ENCODE data around the gene DLGAP4. TPM values are rescaled to one million over a fixed set of nuclear protein-coding genes. Genes with fewer than 3 reads are reported as not detected.

Gene DLGAP4
- total RNA-seq, 5 donors from 2014 or later (not counting 1 experiment from before 2014, with no cell fraction given) = 36.4 to 54.4 (median 43.9) TPM

- Histone ChIP-seq H3K9me3 (no peaks in the 10 kb centered on the region), H3K4me1 (ENCODE audit: control insufficient read depth in 1 of 2, extremely low read depth in 1 of 2, insufficient read depth in 2 of 2, low read length in 2 of 2) (peaks cover 0 to 7% of the 10 kb centered on the region in 2 experiments), H3K4me3 (ENCODE audit: control insufficient read depth in 1 of 2, extremely low read depth in 1 of 2, low read length in 1 of 2) (no peak overlapping the region), H3K27ac (ENCODE audit: low read length) (no peak overlapping the region), H3K27me3 (replicated peaks in 1 of 2; ENCODE audit: control insufficient read depth in 2 of 2, extremely low read depth in 1 of 2, insufficient read depth in 2 of 2, low read length in 1 of 2) (peaks cover 8 to 73% of the 10 kb centered on the region in 2 experiments), H3K36me3 (ENCODE audit: control insufficient read depth in 2 of 2, extremely low read depth in 1 of 2, insufficient read depth in 1 of 2, low read length in 1 of 2) (no peaks in the 10 kb centered on the region)
- Mint-ChIP-seq H3K36me3 (no peaks in the 10 kb centered on the region), H3K27me3 (peaks cover 60 to 78% of the 10 kb centered on the region in 2 donors), H3K4me3 (no peak overlapping the region), H3K9me3 (no peaks in the 10 kb centered on the region), H3K4me1 (peaks cover 0 to 9% (median 5%) of the 10 kb centered on the region in 3 donors), H3K27ac (no peak overlapping the region)
- CTCF ChIA-PET = no interaction called here
- DNase-seq = no peak
- 61% methylated on average over 7 of the region's 7 CpGs for WGBS (ENCODE audit: insufficient coverage)
- ATAC-seq (replicated peaks in 1 of 4) = no peak
- POLR2A ChIA-PET = no interaction called here
Observed at GRCh38 chr20:36301359-36302119, 4.6 kb upstream of the DLGAP4 start.

DNA sequence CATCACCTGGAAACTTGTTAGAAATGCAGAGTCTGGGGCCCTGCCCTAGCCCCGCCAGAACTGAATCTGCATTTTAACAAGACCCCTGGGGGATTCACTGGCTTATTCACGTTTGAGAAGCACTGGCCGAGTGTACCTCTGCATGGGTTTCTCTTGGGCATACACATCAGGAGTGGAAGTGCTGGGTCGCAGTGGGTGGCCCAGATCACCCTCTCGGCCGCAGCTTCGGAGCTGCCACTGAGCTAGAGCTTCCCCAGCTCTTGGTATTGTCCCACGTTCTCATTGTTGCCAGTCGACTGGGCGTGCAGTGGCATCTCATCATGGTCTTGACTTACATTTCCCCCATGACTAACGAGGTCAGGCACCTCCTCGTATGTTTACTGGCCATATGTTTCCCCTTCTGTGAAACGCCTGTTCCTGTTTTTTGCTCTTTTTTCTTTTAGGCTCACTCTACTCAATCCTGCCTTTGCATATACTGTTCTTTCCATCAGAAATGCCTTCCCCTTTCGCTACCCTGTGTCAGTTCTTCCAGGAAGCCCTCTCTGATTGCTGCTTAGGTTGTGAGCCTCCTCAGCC, 3.0 kb upstream of the DLGAP4 start:
- Histone ChIP-seq H3K36me3 (ENCODE audit: control insufficient read depth in 2 of 2, extremely low read depth in 1 of 2, insufficient read depth in 1 of 2, low read length in 1 of 2) (no peaks in the 10 kb centered on the region), H3K9me3 (no peaks in the 10 kb centered on the region), H3K4me3 (ENCODE audit: control insufficient read depth in 1 of 2, extremely low read depth in 1 of 2, low read length in 1 of 2) (no peak overlapping the region), H3K4me1 (ENCODE audit: control insufficient read depth in 1 of 2, extremely low read depth in 1 of 2, insufficient read depth in 2 of 2, low read length in 2 of 2) (peaks cover 0 to 16% of the 10 kb centered on the region in 2 experiments), H3K27ac (ENCODE audit: low read length) (no peak overlapping the region), H3K27me3 (replicated peaks in 1 of 2; ENCODE audit: control insufficient read depth in 2 of 2, extremely low read depth in 1 of 2, insufficient read depth in 2 of 2, low read length in 1 of 2) (peaks cover 8 to 77% of the 10 kb centered on the region in 2 experiments)
- Mint-ChIP-seq H3K36me3 (no peaks in the 10 kb centered on the region), H3K4me1 (peaks cover 0 to 14% (median 7%) of the 10 kb centered on the region in 3 donors), H3K27ac (no peak overlapping the region), H3K4me3 (no peak overlapping the region), H3K9me3 (no peaks in the 10 kb centered on the region), H3K27me3 (peaks cover 54 to 72% of the 10 kb centered on the region in 2 donors)
- DNase-seq (no peak), ATAC-seq (replicated peaks in 1 of 4) (no peak)
- ChIA-PET POLR2A (interaction anchor here in 1 of 2 donors (0.6 kb wide), 1 partner anchor 362 kb away, joined by 4 read pairs; no protein-coding TSS in a partner anchor), CTCF (no interaction called here)
- 28% methylated on average over 13 of the region's 14 CpGs for WGBS (ENCODE audit: insufficient coverage)

- DNase-seq = no peak
- ATAC-seq (replicated peaks in 1 of 4) = no peak
- Mint-ChIP-seq H3K9me3 (no peaks in the 10 kb centered on the region), H3K4me1 (peaks cover 0 to 16% (median 9%) of the 10 kb centered on the region in 3 donors), H3K27ac (no peak overlapping the region), H3K36me3 (no peaks in the 10 kb centered on the region), H3K27me3 (peaks cover 58 to 73% of the 10 kb centered on the region in 2 donors), H3K4me3 (no peak overlapping the region)
- WGBS (ENCODE audit: insufficient coverage) = 29% methylated on average over 1 of the region's 1 CpG
- CTCF ChIA-PET = no interaction called here
- Histone ChIP-seq H3K36me3 (ENCODE audit: control insufficient read depth in 2 of 2, extremely low read depth in 1 of 2, insufficient read depth in 1 of 2, low read length in 1 of 2) (no peaks in the 10 kb centered on the region), H3K27me3 (replicated peaks in 1 of 2; ENCODE audit: control insufficient read depth in 2 of 2, extremely low read depth in 1 of 2, insufficient read depth in 2 of 2, low read length in 1 of 2) (peaks cover 8 to 77% of the 10 kb centered on the region in 2 experiments), H3K4me3 (ENCODE audit: control insufficient read depth in 1 of 2, extremely low read depth in 1 of 2, low read length in 1 of 2) (no peak overlapping the region), H3K4me1 (ENCODE audit: control insufficient read depth in 1 of 2, extremely low read depth in 1 of 2, insufficient read depth in 2 of 2, low read length in 2 of 2) (peaks cover 0 to 16% of the 10 kb centered on the region in 2 experiments), H3K9me3 (no peaks in the 10 kb centered on the region), H3K27ac (ENCODE audit: low read length) (no peak overlapping the region)
- POLR2A ChIA-PET = interaction anchor here in 1 of 2 donors (0.6 kb wide), 1 partner anchor 362 kb away, joined by 4 read pairs; no protein-coding TSS in a partner anchor
Observed at GRCh38 chr20:36303831-36304230, 2.3 kb upstream of the DLGAP4 start.

- no peak overlapping the region for H3K4me3 ChIP-seq (ENCODE audit: control insufficient read depth in 1 of 2, extremely low read depth in 1 of 2, low read length in 1 of 2)
- Mint-ChIP-seq H3K36me3 (no peaks in the 10 kb centered on the region), H3K4me3 (peak overlapping the region; percentile 69 to 77 (median 74)), H3K9me3 (no peaks in the 10 kb centered on the region), H3K4me1 (peaks cover 0 to 16% (median 9%) of the 10 kb centered on the region in 3 donors), H3K27me3 (peaks cover 65 to 73% of the 10 kb centered on the region in 2 donors), H3K27ac (no peak overlapping the region)
- CTCF ChIA-PET = no interaction called here
- H3K36me3 ChIP-seq (ENCODE audit: control insufficient read depth in 2 of 2, extremely low read depth in 1 of 2, insufficient read depth in 1 of 2, low read length in 1 of 2) = no peaks in the 10 kb centered on the region
- peaks cover 8 to 77% of the 10 kb centered on the region in 2 experiments for H3K27me3 ChIP-seq (replicated peaks in 1 of 2; ENCODE audit: control insufficient read depth in 2 of 2, extremely low read depth in 1 of 2, insufficient read depth in 2 of 2, low read length in 1 of 2)
- POLR2A ChIA-PET = no interaction called here
- DNase-seq (no peak), ATAC-seq (replicated peaks in 1 of 4) (no peak)
- no peak overlapping the region for H3K27ac ChIP-seq (ENCODE audit: low read length)
- H3K4me1 ChIP-seq (ENCODE audit: control insufficient read depth in 1 of 2, extremely low read depth in 1 of 2, insufficient read depth in 2 of 2, low read length in 2 of 2) = peaks cover 0 to 16% of the 10 kb centered on the region in 2 experiments
- WGBS (ENCODE audit: insufficient coverage) = 64% methylated on average over 9 of the region's 10 CpGs
- H3K9me3 ChIP-seq = no peaks in the 10 kb centered on the region
Observed at GRCh38 chr20:36304786-36305495, 1.2 kb upstream of the DLGAP4 start.

GRCh38 chr20:36306553-36307411, 643 bp downstream of the DLGAP4 start:
- Mint-ChIP-seq H3K4me3 (peak overlapping the region; percentile 39 to 54 (median 43)), H3K27me3 (peaks cover 66 to 73% of the 10 kb centered on the region in 2 donors), H3K9me3 (no peaks in the 10 kb centered on the region), H3K4me1 (peaks cover 0 to 16% (median 9%) of the 10 kb centered on the region in 3 donors), H3K27ac (no peak overlapping the region), H3K36me3 (no peaks in the 10 kb centered on the region)
- Histone ChIP-seq H3K27me3 (replicated peaks in 1 of 2; ENCODE audit: control insufficient read depth in 2 of 2, extremely low read depth in 1 of 2, insufficient read depth in 2 of 2, low read length in 1 of 2) (peaks cover 4 to 80% of the 10 kb centered on the region in 2 experiments), H3K9me3 (no peaks in the 10 kb centered on the region), H3K27ac (ENCODE audit: low read length) (no peak overlapping the region), H3K4me1 (ENCODE audit: control insufficient read depth in 1 of 2, extremely low read depth in 1 of 2, insufficient read depth in 2 of 2, low read length in 2 of 2) (peaks cover 0 to 16% of the 10 kb centered on the region in 2 experiments), H3K4me3 (ENCODE audit: control insufficient read depth in 1 of 2, extremely low read depth in 1 of 2, low read length in 1 of 2) (peak overlapping the region in 1 of 2 donors; percentile 44), H3K36me3 (ENCODE audit: control insufficient read depth in 2 of 2, extremely low read depth in 1 of 2, insufficient read depth in 1 of 2, low read length in 1 of 2) (no peaks in the 10 kb centered on the region)
- 4% methylated on average over 48 of the region's 70 CpGs for WGBS (ENCODE audit: insufficient coverage)
- ATAC-seq (replicated peaks in 1 of 4) (no peak), DNase-seq (no peak)
- ChIA-PET POLR2A (no interaction called here), CTCF (no interaction called here)
